Measurements from ENCODE around the gene FRYL. TPM values are rescaled to one million over a fixed set of nuclear protein-coding genes. Genes with fewer than 3 reads are reported as not detected.

Gene FRYL
- total RNA-seq, 1 experiment from 2014 or later = 53.9 TPM

DNA sequence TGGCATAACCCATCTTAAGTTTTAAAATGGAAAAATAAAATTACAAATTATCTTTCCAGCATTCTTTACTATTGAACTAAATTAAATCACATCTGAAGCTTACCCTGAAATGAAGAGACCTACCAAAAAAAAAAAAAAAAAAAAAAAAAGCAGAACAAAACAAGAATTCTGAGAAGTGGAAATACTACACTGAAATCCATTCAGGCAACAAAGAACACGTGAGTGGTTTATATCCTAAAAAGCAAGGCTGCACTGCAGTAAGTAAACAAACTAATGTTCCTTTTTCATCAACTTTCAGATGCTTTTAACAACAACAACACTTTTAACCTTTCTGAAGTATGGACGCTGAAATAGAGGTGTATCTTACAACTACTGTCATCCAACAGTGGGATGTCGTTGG is 7.5 kb downstream of the FRYL start:
- Mint-ChIP-seq H3K4me1 (ENCODE audit: insufficient read depth, unreplicated experiment) (peaks cover 30% of the 10 kb centered on the region), H3K4me3 (ENCODE audit: unreplicated experiment) (no peak overlapping the region), H3K27ac (ENCODE audit: low read depth, unreplicated experiment) (no peak overlapping the region), H3K9me3 (ENCODE audit: unreplicated experiment) (no peaks in the 10 kb centered on the region), H3K27me3 (ENCODE audit: insufficient read depth, unreplicated experiment) (no peaks in the 10 kb centered on the region), H3K36me3 (ENCODE audit: insufficient read depth, unreplicated experiment) (peaks cover 19% of the 10 kb centered on the region)
- no TSS peak for BruUV-seq (replicated peaks)
- intact Hi-C loops (cut with micrococcal nuclease) = no loop called here
- no peak for DNase-seq (ENCODE audit: unreplicated experiment)
- CTCF ChIA-PET = no interaction called here
- no peak for TF ChIP-seq CTCF (IDR thresholded peaks at IDR 0.05; ENCODE audit: unreplicated experiment)
- POLR2A ChIA-PET = no interaction called here

- no peak for DNase-seq (ENCODE audit: unreplicated experiment)
- no peak overlapping the region for H3K27ac Mint-ChIP-seq (ENCODE audit: low read depth, unreplicated experiment)
- no peaks in the 10 kb centered on the region for H3K27me3 Mint-ChIP-seq (ENCODE audit: insufficient read depth, unreplicated experiment)
- ChIA-PET CTCF (no interaction called here), POLR2A (interaction anchor here (4.3 kb wide), 1 partner anchor 12 kb away, joined by 20 read pairs; the partner anchor contains the start of gene FRYL)
- H3K9me3 Mint-ChIP-seq (ENCODE audit: unreplicated experiment) = no peaks in the 10 kb centered on the region
- no peak for TF ChIP-seq CTCF (IDR thresholded peaks at IDR 0.05; ENCODE audit: unreplicated experiment)
- intact Hi-C loops (cut with micrococcal nuclease) = no loop called here
- no peak overlapping the region for H3K4me3 Mint-ChIP-seq (ENCODE audit: unreplicated experiment)
- BruUV-seq (replicated peaks) = no TSS peak
- peaks cover 10% of the 10 kb centered on the region for H3K36me3 Mint-ChIP-seq (ENCODE audit: insufficient read depth, unreplicated experiment)
- peaks cover 32% of the 10 kb centered on the region for H3K4me1 Mint-ChIP-seq (ENCODE audit: insufficient read depth, unreplicated experiment)
These were observed 12.8 kb downstream of the FRYL start for GRCh38 chr4:48767055-48767929.

DNA sequence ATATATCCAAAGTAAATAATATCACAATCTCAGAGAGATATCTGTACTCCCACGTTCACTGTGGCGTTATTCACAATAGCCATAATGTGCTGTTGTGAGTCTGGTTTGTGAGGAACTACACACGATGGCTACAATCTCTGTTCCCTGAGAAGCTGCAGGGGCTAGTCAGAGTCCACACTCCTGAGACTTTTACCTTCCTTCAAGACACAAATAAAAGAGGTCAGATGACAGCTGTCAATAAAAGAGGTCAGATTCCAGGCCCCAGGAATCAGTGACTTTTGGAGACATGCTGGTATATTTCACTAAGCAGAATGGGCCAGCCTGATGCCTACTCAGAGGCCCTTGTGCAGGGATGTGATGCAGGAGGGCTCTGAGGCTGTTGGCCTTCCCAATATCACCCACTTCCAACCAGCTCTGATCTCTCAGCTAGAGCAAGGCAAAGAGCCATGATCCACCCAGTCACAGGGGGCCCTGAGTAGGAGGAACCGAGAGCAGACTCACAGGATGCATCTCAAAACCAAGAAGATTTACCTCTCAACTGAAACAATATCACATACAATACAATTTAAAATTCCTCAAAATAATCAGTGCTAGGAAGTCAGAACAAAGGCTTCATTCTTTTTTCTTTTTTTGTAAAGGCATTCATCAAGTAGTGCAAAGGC is 13.8 kb downstream of the FRYL start:
- ChIA-PET POLR2A (no interaction called here), CTCF (interaction anchor here (0.6 kb wide), 1 partner anchor 20 kb away, joined by 3 read pairs; no protein-coding TSS in a partner anchor)
- peaks cover 8% of the 10 kb centered on the region for H3K36me3 Mint-ChIP-seq (ENCODE audit: insufficient read depth, unreplicated experiment)
- H3K27me3 Mint-ChIP-seq (ENCODE audit: insufficient read depth, unreplicated experiment) = no peaks in the 10 kb centered on the region
- TF ChIP-seq CTCF (IDR thresholded peaks at IDR 0.05; ENCODE audit: unreplicated experiment) = no peak
- H3K4me1 Mint-ChIP-seq (ENCODE audit: insufficient read depth, unreplicated experiment) = peaks cover 26% of the 10 kb centered on the region
- H3K27ac Mint-ChIP-seq (ENCODE audit: low read depth, unreplicated experiment) = no peak overlapping the region
- no peak for DNase-seq (ENCODE audit: unreplicated experiment)
- intact Hi-C loops (cut with micrococcal nuclease) = no loop called here
- H3K9me3 Mint-ChIP-seq (ENCODE audit: unreplicated experiment) = no peaks in the 10 kb centered on the region
- H3K4me3 Mint-ChIP-seq (ENCODE audit: unreplicated experiment) = no peak overlapping the region
- no TSS peak for BruUV-seq (replicated peaks)

- H3K27me3 Mint-ChIP-seq (ENCODE audit: insufficient read depth, unreplicated experiment) = no peaks in the 10 kb centered on the region
- no peak overlapping the region for H3K4me3 Mint-ChIP-seq (ENCODE audit: unreplicated experiment)
- BruUV-seq (replicated peaks) = no TSS peak
- H3K36me3 Mint-ChIP-seq (ENCODE audit: insufficient read depth, unreplicated experiment) = no peaks in the 10 kb centered on the region
- intact Hi-C loops (cut with micrococcal nuclease) = no loop called here
- CTCF ChIA-PET = no interaction called here
- DNase-seq (ENCODE audit: unreplicated experiment) = no peak
- TF ChIP-seq CTCF (IDR thresholded peaks at IDR 0.05; ENCODE audit: unreplicated experiment) = no peak
- H3K4me1 Mint-ChIP-seq (ENCODE audit: insufficient read depth, unreplicated experiment) = peaks cover 15% of the 10 kb centered on the region
- H3K9me3 Mint-ChIP-seq (ENCODE audit: unreplicated experiment) = no peaks in the 10 kb centered on the region
- H3K27ac Mint-ChIP-seq (ENCODE audit: low read depth, unreplicated experiment) = no peak overlapping the region
- POLR2A ChIA-PET = interaction anchor here (1.3 kb wide), 1 partner anchor 12 kb away, joined by 3 read pairs; no protein-coding TSS in a partner anchor
These were observed 17.7 kb downstream of the FRYL start for GRCh38 chr4:48762408-48762807.
